ENCODE data around the gene KAT7. TPM values are rescaled to one million over a fixed set of nuclear protein-coding genes. Genes with fewer than 3 reads are reported as not detected.
A peak's percentile ranks its signal among the peaks of the same experiment; 100 is the strongest.

The KAT7 gene
- polyA plus RNA-seq, 1 donor from 2014 or later = 31.0 TPM

DNA sequence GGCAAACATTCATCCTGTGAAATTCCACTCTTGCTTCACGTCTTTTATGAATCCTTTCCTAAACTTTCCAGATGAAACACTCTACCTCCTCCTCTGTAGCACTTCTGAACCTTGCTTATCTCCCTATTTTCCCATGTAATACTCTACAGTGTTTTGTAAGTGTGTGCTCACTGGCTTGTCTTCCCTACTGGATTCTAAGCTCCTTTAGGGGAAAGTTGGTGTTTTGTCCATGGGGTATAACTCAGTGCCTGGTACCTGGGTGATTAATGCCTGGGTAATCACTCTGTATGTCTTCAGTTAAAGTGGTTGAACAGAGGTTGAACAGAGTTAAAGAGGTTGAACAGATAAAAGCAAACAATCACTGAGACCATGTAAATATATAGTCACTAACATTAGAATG lies 3.8 kb upstream of the KAT7 start:
- no peak for TF ChIP-seq RAD21 (conservative IDR thresholded peaks at IDR 0.05)
- TF ChIP-seq, protein P1, sequence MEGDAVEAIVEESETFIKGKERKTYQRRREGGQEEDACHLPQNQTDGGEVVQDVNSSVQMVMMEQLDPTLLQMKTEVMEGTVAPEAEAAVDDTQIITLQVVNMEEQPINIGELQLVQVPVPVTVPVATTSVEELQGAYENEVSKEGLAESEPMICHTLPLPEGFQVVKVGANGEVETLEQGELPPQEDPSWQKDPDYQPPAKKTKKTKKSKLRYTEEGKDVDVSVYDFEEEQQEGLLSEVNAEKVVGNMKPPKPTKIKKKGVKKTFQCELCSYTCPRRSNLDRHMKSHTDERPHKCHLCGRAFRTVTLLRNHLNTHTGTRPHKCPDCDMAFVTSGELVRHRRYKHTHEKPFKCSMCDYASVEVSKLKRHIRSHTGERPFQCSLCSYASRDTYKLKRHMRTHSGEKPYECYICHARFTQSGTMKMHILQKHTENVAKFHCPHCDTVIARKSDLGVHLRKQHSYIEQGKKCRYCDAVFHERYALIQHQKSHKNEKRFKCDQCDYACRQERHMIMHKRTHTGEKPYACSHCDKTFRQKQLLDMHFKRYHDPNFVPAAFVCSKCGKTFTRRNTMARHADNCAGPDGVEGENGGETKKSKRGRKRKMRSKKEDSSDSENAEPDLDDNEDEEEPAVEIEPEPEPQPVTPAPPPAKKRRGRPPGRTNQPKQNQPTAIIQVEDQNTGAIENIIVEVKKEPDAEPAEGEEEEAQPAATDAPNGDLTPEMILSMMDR (IDR thresholded peaks at IDR 0.05; ENCODE audit: poor library complexity, severe bottlenecking) = no peak
- TF ChIP-seq EP300 (conservative IDR thresholded peaks at IDR 0.05; ENCODE audit: poor library complexity, severe bottlenecking) = no peak
- TF ChIP-seq TAF1 (IDR thresholded peaks at IDR 0.05; ENCODE audit: low read depth) = no peak
- TF ChIP-seq SMC3 (conservative IDR thresholded peaks at IDR 0.05; ENCODE audit: poor library complexity) = no peak
- TF ChIP-seq POLR2AphosphoS5 (IDR thresholded peaks at IDR 0.05) = no peak
- Histone ChIP-seq H3K79me2 (replicated peaks; ENCODE audit: insufficient read depth, low read length) (peaks cover 4% of the 10 kb centered on the region), H3F3A (ENCODE audit: insufficient read depth, low read length, poor library complexity, severe bottlenecking) (no peaks in the 10 kb centered on the region), H3K4me3 (ENCODE audit: low read length) (peak overlapping the region; percentile 44), H4K20me1 (ENCODE audit: insufficient read depth) (no peaks in the 10 kb centered on the region), H3K27ac (ENCODE audit: low read length) (peak overlapping the region; percentile 96), H2AFZ (ENCODE audit: low read depth, low read length) (no peak overlapping the region), H3K4me2 (ENCODE audit: low read length) (no peak overlapping the region), H3K9me2 (ENCODE audit: insufficient read depth, low read length) (no peaks in the 10 kb centered on the region), H3K9ac (ENCODE audit: low read length) (no peak overlapping the region), H3K36me3 (ENCODE audit: insufficient read depth, low read length) (no peaks in the 10 kb centered on the region), H3K27me3 (ENCODE audit: insufficient read depth, low read depth, low read length) (no peaks in the 10 kb centered on the region), H3K9me3 (ENCODE audit: low read length) (no peaks in the 10 kb centered on the region)

DNA sequence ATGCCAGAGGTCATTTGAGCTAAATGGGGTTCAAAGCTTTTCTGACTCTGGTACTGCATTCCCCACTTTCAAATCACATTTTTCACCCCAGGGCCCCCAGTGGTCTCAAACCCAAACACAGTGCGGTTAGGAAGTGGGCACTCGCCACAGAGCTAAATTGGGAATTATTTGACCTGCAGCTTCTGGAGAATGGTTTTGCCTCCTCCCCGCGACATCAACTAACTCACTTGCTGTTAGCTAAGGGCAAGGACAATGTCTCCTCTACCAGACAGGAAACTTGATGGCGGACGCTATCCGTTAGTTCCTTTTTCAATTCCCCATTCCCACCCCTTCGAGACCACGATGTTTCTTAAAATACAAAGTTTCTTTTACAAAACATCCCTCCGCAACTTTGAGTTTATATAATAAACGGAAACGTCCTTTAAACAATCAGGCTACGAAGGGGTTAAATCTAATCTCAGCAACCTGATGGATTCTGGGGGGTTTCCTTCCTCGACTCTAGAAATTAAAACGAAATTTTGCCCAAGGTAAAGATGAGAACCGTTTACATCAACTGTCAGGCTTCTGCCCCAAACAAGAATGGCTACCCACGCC lies 500 bp upstream of the KAT7 start:
- peak overlapping the region; percentile 99 for H3K27ac ChIP-seq (ENCODE audit: low read length)
- TF ChIP-seq POLR2AphosphoS5 (IDR thresholded peaks at IDR 0.05) = no peak
- no peak for TF ChIP-seq EP300 (conservative IDR thresholded peaks at IDR 0.05; ENCODE audit: poor library complexity, severe bottlenecking)
- no peak for TF ChIP-seq SMC3 (conservative IDR thresholded peaks at IDR 0.05; ENCODE audit: poor library complexity)
- no peak for TF ChIP-seq MXI1 (conservative IDR thresholded peaks at IDR 0.05; ENCODE audit: poor library complexity, severe bottlenecking)
- TF ChIP-seq, protein P2, sequence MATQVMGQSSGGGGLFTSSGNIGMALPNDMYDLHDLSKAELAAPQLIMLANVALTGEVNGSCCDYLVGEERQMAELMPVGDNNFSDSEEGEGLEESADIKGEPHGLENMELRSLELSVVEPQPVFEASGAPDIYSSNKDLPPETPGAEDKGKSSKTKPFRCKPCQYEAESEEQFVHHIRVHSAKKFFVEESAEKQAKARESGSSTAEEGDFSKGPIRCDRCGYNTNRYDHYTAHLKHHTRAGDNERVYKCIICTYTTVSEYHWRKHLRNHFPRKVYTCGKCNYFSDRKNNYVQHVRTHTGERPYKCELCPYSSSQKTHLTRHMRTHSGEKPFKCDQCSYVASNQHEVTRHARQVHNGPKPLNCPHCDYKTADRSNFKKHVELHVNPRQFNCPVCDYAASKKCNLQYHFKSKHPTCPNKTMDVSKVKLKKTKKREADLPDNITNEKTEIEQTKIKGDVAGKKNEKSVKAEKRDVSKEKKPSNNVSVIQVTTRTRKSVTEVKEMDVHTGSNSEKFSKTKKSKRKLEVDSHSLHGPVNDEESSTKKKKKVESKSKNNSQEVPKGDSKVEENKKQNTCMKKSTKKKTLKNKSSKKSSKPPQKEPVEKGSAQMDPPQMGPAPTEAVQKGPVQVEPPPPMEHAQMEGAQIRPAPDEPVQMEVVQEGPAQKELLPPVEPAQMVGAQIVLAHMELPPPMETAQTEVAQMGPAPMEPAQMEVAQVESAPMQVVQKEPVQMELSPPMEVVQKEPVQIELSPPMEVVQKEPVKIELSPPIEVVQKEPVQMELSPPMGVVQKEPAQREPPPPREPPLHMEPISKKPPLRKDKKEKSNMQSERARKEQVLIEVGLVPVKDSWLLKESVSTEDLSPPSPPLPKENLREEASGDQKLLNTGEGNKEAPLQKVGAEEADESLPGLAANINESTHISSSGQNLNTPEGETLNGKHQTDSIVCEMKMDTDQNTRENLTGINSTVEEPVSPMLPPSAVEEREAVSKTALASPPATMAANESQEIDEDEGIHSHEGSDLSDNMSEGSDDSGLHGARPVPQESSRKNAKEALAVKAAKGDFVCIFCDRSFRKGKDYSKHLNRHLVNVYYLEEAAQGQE (IDR thresholded peaks at IDR 0.05; ENCODE audit: borderline replicate concordance) = no peak
- TF ChIP-seq, protein P1 (IDR thresholded peaks at IDR 0.05; ENCODE audit: poor library complexity, severe bottlenecking) = no peak
- no peak for TF ChIP-seq TAF1 (IDR thresholded peaks at IDR 0.05; ENCODE audit: low read depth)
- no peak for TF ChIP-seq RAD21 (conservative IDR thresholded peaks at IDR 0.05)
- TF ChIP-seq EZH2 (IDR thresholded peaks at IDR 0.05; ENCODE audit: borderline replicate concordance, insufficient read depth, low read length, poor library complexity, severe bottlenecking) = no peak

More for the DNA sequence above, 500 bp upstream of the KAT7 start:
- Histone ChIP-seq H2AFZ (ENCODE audit: low read depth, low read length) (peak overlapping the region; percentile 73), H3K4me3 (ENCODE audit: low read length) (peak overlapping the region; percentile 89), H3K36me3 (ENCODE audit: insufficient read depth, low read length) (peaks cover 2% of the 10 kb centered on the region), H3K9me2 (ENCODE audit: insufficient read depth, low read length) (no peaks in the 10 kb centered on the region), H4K20me1 (ENCODE audit: insufficient read depth) (no peaks in the 10 kb centered on the region), H3K9me3 (ENCODE audit: low read length) (no peaks in the 10 kb centered on the region), H3F3A (ENCODE audit: insufficient read depth, low read length, poor library complexity, severe bottlenecking) (no peaks in the 10 kb centered on the region), H3K79me2 (replicated peaks; ENCODE audit: insufficient read depth, low read length) (peaks cover 36% of the 10 kb centered on the region), H3K27me3 (ENCODE audit: insufficient read depth, low read depth, low read length) (no peaks in the 10 kb centered on the region), H3K9ac (ENCODE audit: low read length) (peak overlapping the region; percentile 99), H3K4me2 (ENCODE audit: low read length) (peak overlapping the region; percentile 74)
